ENCODE data around the gene PVALEF.
A peak's percentile ranks its signal among the peaks of the same experiment; 100 is the strongest.

The PVALEF gene

GRCh38 chr17:81129289-81129688, 36.0 kb upstream of the PVALEF start:
- no peak for DNase-seq

- no peak for DNase-seq
Observed at GRCh38 chr17:81129711-81130367, 35.5 kb upstream of the PVALEF start.

GRCh38 chr17:81130385-81131361, 34.6 kb upstream of the PVALEF start:
- no peak for DNase-seq

GRCh38 chr17:81131486-81132196, 33.7 kb upstream of the PVALEF start:
- no peak for DNase-seq

GRCh38 chr17:81132197-81132540, 33.1 kb upstream of the PVALEF start:
- no peak for DNase-seq

GRCh38 chr17:81132770-81133723, 32.3 kb upstream of the PVALEF start:
- no peak for DNase-seq

- no peak for DNase-seq
Observed at GRCh38 chr17:81134064-81134781, 31.1 kb upstream of the PVALEF start.

GRCh38 chr17:81135505-81136278, 29.6 kb upstream of the PVALEF start:
- DNase-seq = peak; percentile 85

GRCh38 chr17:81136366-81136765, 28.9 kb upstream of the PVALEF start:
- DNase-seq = no peak

- DNase-seq = no peak
Observed at GRCh38 chr17:81137248-81137647, 28.1 kb upstream of the PVALEF start.

GRCh38 chr17:81138083-81138482, 27.2 kb upstream of the PVALEF start:
- no peak for DNase-seq

GRCh38 chr17:81138500-81138899, 26.8 kb upstream of the PVALEF start:
- DNase-seq = no peak

GRCh38 chr17:81139428-81139827, 25.9 kb upstream of the PVALEF start:
- DNase-seq = no peak

- no peak for DNase-seq
Observed at GRCh38 chr17:81140018-81140417, 25.3 kb upstream of the PVALEF start.

GRCh38 chr17:81140695-81141094, 24.6 kb upstream of the PVALEF start:
- no peak for DNase-seq

GRCh38 chr17:81142301-81143199, 22.8 kb upstream of the PVALEF start:
- DNase-seq = no peak

- DNase-seq = no peak
Observed at GRCh38 chr17:81143200-81143527, 22.1 kb upstream of the PVALEF start.

- DNase-seq = no peak
Observed at GRCh38 chr17:81143717-81144422, 21.4 kb upstream of the PVALEF start.

GRCh38 chr17:81144423-81144781, 20.9 kb upstream of the PVALEF start:
- no peak for DNase-seq
